SK-N-SH (cell line): ENCODE measurements around the gene LDB2. TPM values are rescaled to one million over a fixed set of nuclear protein-coding genes. Genes with fewer than 3 reads are reported as not detected.

Experiments used
- CTCF ChIA-PET: fragments of 300-600, 350-600 bp; formaldehyde crosslinking; extraction: SDS; loops from one replicate; lab custom pipeline; 2021; lab: Yijun Ruan, JAX
- POLR2A ChIA-PET: fragments of 350-600 bp; sonication (Branson Sonifier 250); formaldehyde crosslinking; extraction: SDS; loops from one replicate; lab custom pipeline; 2020; ENCODE audit warnings: antibody characterized with exemption, inconsistent platforms; lab: Yijun Ruan, JAX
- DNase-seq: peaks from one replicate; pipeline ENCODE4 v3.0.0; 2012
- H2AFZ ChIP-seq: fragments of 200-600 bp; sonication (generic); 2 replicates; pipeline ENCODE4 v1.8.1; 2016; ENCODE audit warnings: antibody characterized with exemption, mild to moderate bottlenecking, low read depth
- H3F3A ChIP-seq: fragments of 200-600 bp; sonication (generic); replicated peaks from 2 replicates; pipeline ENCODE3; 2016; ENCODE audit warnings: antibody characterized with exemption, mild to moderate bottlenecking; ENCODE audit not compliant: insufficient read depth
- H3K27ac ChIP-seq, 2 experiments: fragments of 200-500 bp in 1 of 2; fragments of 200-600 bp in 1 of 2; sonication (Bioruptor generic) in 1 of 2; sonication (generic), shearing (Covaris generic) in 1 of 2; 2 replicates each; pipeline versions ENCODE4 v1.5.1 to v1.6.1; 2014 to 2016; ENCODE audit warnings: low read depth in 2 of 2, inconsistent platforms in 1 of 2, low read length in 1 of 2, mild to moderate bottlenecking in 1 of 2, mixed read lengths in 1 of 2
- H3K27me3 ChIP-seq: fragments of 200-600 bp; sonication (generic), shearing (Covaris generic); 2 replicates; pipeline ENCODE4 v1.6.1; 2016; ENCODE audit warnings: mixed run types; ENCODE audit not compliant: insufficient read depth
- H3K36me3 ChIP-seq, 2 experiments: fragments of 200-500 bp in 1 of 2; fragments of 200-600 bp in 1 of 2; sonication (Bioruptor generic) in 1 of 2; sonication (generic) in 1 of 2; replicated peaks in 1 of 2; 2 replicates each; pipeline versions ENCODE3 to v1.5.1; 2014 to 2016; ENCODE audit warnings: low read length in 1 of 2, mild to moderate bottlenecking in 1 of 2; ENCODE audit not compliant: insufficient read depth in 2 of 2, control insufficient read depth in 1 of 2
- H3K4me1 ChIP-seq, 2 experiments: fragments of 200-500 bp in 1 of 2; fragments of 200-600 bp in 1 of 2; sonication (Bioruptor generic) in 1 of 2; sonication (generic), shearing (Covaris generic) in 1 of 2; 2 replicates each; pipeline versions ENCODE4 v1.5.1 to v1.6.1; 2014 to 2016; ENCODE audit warnings: low read depth in 1 of 2, low read length in 1 of 2, mixed run types in 1 of 2; ENCODE audit not compliant: insufficient read depth in 2 of 2, control insufficient read depth in 1 of 2
- H3K4me2 ChIP-seq: fragments of 200-600 bp; sonication (generic), shearing (Covaris generic); 2 replicates; pipeline ENCODE4 v1.6.1; 2017; ENCODE audit warnings: mixed run types
- H3K4me3 ChIP-seq, 2 experiments: fragments of 200-500 bp in 1 of 2; fragments of 200-600 bp in 1 of 2; sonication (Bioruptor generic) in 1 of 2; sonication (generic), shearing (Covaris generic) in 1 of 2; 2 replicates each; pipeline versions ENCODE4 v1.5.1 to v1.8.1; 2014 to 2016; ENCODE audit warnings: low read depth in 2 of 2, inconsistent platforms in 1 of 2, low read length in 1 of 2, mild to moderate bottlenecking in 1 of 2, mixed read lengths in 1 of 2, moderate library complexity in 1 of 2
- H3K79me2 ChIP-seq: fragments of 200-600 bp; sonication (generic); 2 replicates; pipeline ENCODE4 v1.8.1; 2017; ENCODE audit warnings: mild to moderate bottlenecking; ENCODE audit not compliant: insufficient read depth
- H3K9ac ChIP-seq: fragments of 200-600 bp; sonication (generic); 2 replicates; pipeline ENCODE4 v1.6.1; 2017; ENCODE audit warnings: mixed run types
- H3K9me2 ChIP-seq: fragments of 200-600 bp; sonication (generic); 2 replicates; pipeline ENCODE4 v1.6.1; 2017; ENCODE audit warnings: mixed run types
- H3K9me3 ChIP-seq: fragments of 200-600 bp; sonication (generic); 2 replicates; pipeline ENCODE4 v1.6.1; 2017; ENCODE audit warnings: mixed run types, mild to moderate bottlenecking, moderate library complexity
- H4K20me1 ChIP-seq: fragments of 200-600 bp; sonication (generic); 2 replicates; pipeline ENCODE4 v1.6.1; 2017; ENCODE audit warnings: mild to moderate bottlenecking, mixed run types; ENCODE audit not compliant: insufficient read depth
- CTCF ChIP-seq: fragments of 200-600 bp; sonication (generic); IDR thresholded peaks from 2 replicates; pipeline ENCODE4 v1.6.1; 2017; ENCODE audit warnings: antibody characterized with exemption, mild to moderate bottlenecking, moderate library complexity
- GABPA ChIP-seq: IDR thresholded peaks from 2 replicates; pipeline ENCODE4 v1.4.0; 2012; ENCODE audit warnings: low read depth, mild to moderate bottlenecking
- GATA2 ChIP-seq: sonication (generic); formaldehyde crosslinking; IDR thresholded peaks from 2 replicates; pipeline ENCODE4 v1.5.0; 2020; ENCODE audit warnings: mild to moderate bottlenecking, missing genetic modification reagents
- JUND ChIP-seq: IDR thresholded peaks from 2 replicates; pipeline ENCODE4 v1.4.0; 2012
- MAX ChIP-seq: IDR thresholded peaks from 2 replicates; pipeline ENCODE4 v1.4.0; 2012; ENCODE audit warnings: low read depth
- NFIC ChIP-seq: IDR thresholded peaks from 2 replicates; pipeline ENCODE4 v1.4.0; 2012; ENCODE audit warnings: borderline replicate concordance
- NRF1 ChIP-seq: IDR thresholded peaks from 2 replicates; pipeline ENCODE4 v1.6.1; 2012; ENCODE audit warnings: low read depth, mild to moderate bottlenecking, low read length
- PBX3 ChIP-seq: IDR thresholded peaks from 2 replicates; pipeline ENCODE4; 2012
- POLR2AphosphoS5 ChIP-seq: IDR thresholded peaks from 2 replicates; pipeline ENCODE4 v1.6.1; 2012; ENCODE audit warnings: low read depth, low read length
- RAD21 ChIP-seq: IDR thresholded peaks from 2 replicates; pipeline ENCODE4 v1.6.1; 2012; ENCODE audit warnings: mild to moderate bottlenecking, low read length
- RCOR1 ChIP-seq: fragments of 150-350 bp; IDR thresholded peaks from 2 replicates; pipeline ENCODE4 v1.6.1; 2017; ENCODE audit warnings: antibody characterized with exemption, low read length
- RFX5 ChIP-seq: IDR thresholded peaks from 2 replicates; pipeline ENCODE4 v1.6.1; 2012; ENCODE audit warnings: mild to moderate bottlenecking, improper control_type of control experiment, low read length
- RXRA ChIP-seq: IDR thresholded peaks from 2 replicates; pipeline ENCODE4 v1.4.0; 2012; ENCODE audit warnings: low read depth, mild to moderate bottlenecking, borderline replicate concordance
- SIN3A ChIP-seq: IDR thresholded peaks from 2 replicates; pipeline ENCODE4 v1.6.1; 2012; ENCODE audit warnings: low read depth, mild to moderate bottlenecking, low read length, moderate library complexity, borderline replicate concordance
- TCF12 ChIP-seq: IDR thresholded peaks from 2 replicates; pipeline ENCODE4 v1.4.0; 2012
- polyA plus RNA-seq, 3 experiments: library from polyadenylated mRNA; depleted of rRNA; stranded (reverse); fragments of >200 nt; gene quantifications; 2 replicates each; pipeline ENCODE4 v1.2.3, GENCODE V29; 2012

Gene LDB2
- polyA plus RNA-seq, 1 of the 3 experiments (the other 2 are of a cell fraction): 11.0 TPM

GRCh38 chr4:16807355-16807754 is 91.1 kb downstream of the LDB2 start:
- Histone ChIP-seq H4K20me1 (no peaks in the 10 kb centered on the region), H3K4me3 (no peak overlapping the region), H3K9ac (no peak overlapping the region), H3K4me2 (no peak overlapping the region), H3K9me3 (no peaks in the 10 kb centered on the region), H3K4me1 (no peaks in the 10 kb centered on the region), H3K79me2 (no peaks in the 10 kb centered on the region), H3K27me3 (no peaks in the 10 kb centered on the region), H3K27ac (no peak overlapping the region), H2AFZ (no peak overlapping the region), H3K36me3 (peaks cover 0 to 3% of the 10 kb centered on the region in 2 experiments), H3K9me2 (no peaks in the 10 kb centered on the region), H3F3A (no peaks in the 10 kb centered on the region)
- POLR2A ChIA-PET: no interaction called here
- TF ChIP-seq POLR2AphosphoS5: no peak
- no peak for TF ChIP-seq PBX3
- TF ChIP-seq SIN3A: no peak
- TF ChIP-seq RCOR1: no peak
- TF ChIP-seq GATA2 (CRISPR knock-in tag): no peak
- no peak for TF ChIP-seq CTCF
- TF ChIP-seq MAX: no peak
- no peak for TF ChIP-seq RFX5
- no peak for TF ChIP-seq RXRA
- no peak for TF ChIP-seq NFIC
- no peak for DNase-seq
- CTCF ChIA-PET: interaction anchor here (0.9 to 2.2 kb wide), 3 partner anchors 13 to 17 kb away, joined by 3 to 8 read pairs (median 6); no protein-coding TSS in a partner anchor

GRCh38 chr4:16804581-16804980 is 93.9 kb downstream of the LDB2 start:
- Histone ChIP-seq H3K4me3 (no peak overlapping the region), H3K27ac (no peak overlapping the region), H3K9me3 (no peaks in the 10 kb centered on the region), H3K9me2 (no peaks in the 10 kb centered on the region), H3K79me2 (no peaks in the 10 kb centered on the region), H3K4me2 (no peak overlapping the region), H3F3A (peaks cover 5% of the 10 kb centered on the region), H3K36me3 (no peaks in the 10 kb centered on the region), H4K20me1 (no peaks in the 10 kb centered on the region), H3K4me1 (no peaks in the 10 kb centered on the region), H3K9ac (no peak overlapping the region)
- no peak for DNase-seq
- CTCF ChIA-PET: interaction anchor here (1.6 kb wide), 1 partner anchor 11 kb away, joined by 5 read pairs; no protein-coding TSS in a partner anchor
- TF ChIP-seq JUND (no peak), RAD21 (no peak), NFIC (no peak), SIN3A (no peak), NRF1 (no peak), MAX (no peak), GABPA (no peak), TCF12 (no peak), RXRA (no peak), RCOR1 (no peak), PBX3 (no peak)
- TF ChIP-seq, all 33 proteins: peak for 0
- Histone ChIP-seq H2AFZ (no peak overlapping the region), H3K27me3 (no peaks in the 10 kb centered on the region)
- POLR2A ChIA-PET: no interaction called here
